Psoas muscle (tissue), 8 donors: ENCODE results near the gene IGSF21. TPM values are rescaled to one million over a fixed set of nuclear protein-coding genes. Genes with fewer than 3 reads are reported as not detected.
"Not testable (repeated sequence)": the region's sequence is repeated elsewhere in the genome, so short reads cannot be mapped to it uniquely, and the experiment has no call there.

ENCODE experiments used
- ATAC-seq, 4 donors: fragments of 200-7000 bp; cut with Tn5 transposase; one replicate each; pipeline ENCODE4 v1.9.1; 2020; ENCODE audit warnings: moderate library complexity in 3 of 4, mild to moderate bottlenecking in 2 of 4
- DNase-seq, 2 donors: peaks; one replicate each; pipeline ENCODE4 v3.0.0-alpha.2; 2020
- H3K27ac ChIP-seq: fragments of 200-600 bp; one replicate; pipeline ENCODE4 v1.8.0; 2022
- H3K27me3 ChIP-seq, 3 donors: fragments of 200-600 bp in 1 of 3; one replicate each; pipeline versions ENCODE4 v1.6.1 to v1.8.0; 2013 to 2022; ENCODE audit warnings: low read length in 2 of 3, mild to moderate bottlenecking in 2 of 3, moderate library complexity in 1 of 3; ENCODE audit not compliant: insufficient read depth in 3 of 3
- H3K36me3 ChIP-seq, 2 donors: fragments of 200-600 bp in 1 of 2; one replicate each; pipeline versions ENCODE4 v1.6.1 to v1.8.0; 2013 to 2022; ENCODE audit warnings: low read depth in 1 of 2, mild to moderate bottlenecking in 1 of 2, moderate library complexity in 1 of 2; ENCODE audit not compliant: insufficient read depth in 1 of 2
- H3K4me1 ChIP-seq: fragments of 200-600 bp; one replicate; pipeline ENCODE4 v1.8.0; 2022
- H3K4me3 ChIP-seq: fragments of 200-600 bp; one replicate; pipeline ENCODE4 v1.8.0; 2022; ENCODE audit warnings: mild to moderate bottlenecking
- H3K9me3 ChIP-seq: fragments of 200-600 bp; one replicate; pipeline ENCODE4 v1.8.0; 2022
- WGBS, 3 donors: extraction: QIAGEN DNeasy Blood & Tissue Kit; methylation state at CpG; one replicate each; pipeline versions ENCODE4 v1.1.6 to v1.1.7; 2013; 5-methylcytosine and 5-hydroxymethylcytosine counted together
- intact Hi-C, 2 donors: fragments of 100-400 bp; cut with DNase I; formaldehyde crosslinking; loops; one replicate each; pipeline versions ENCODE4 v1.11.0 to v1.14.2; 2022
- polyA plus RNA-seq, 3 donors: library from polyadenylated mRNA; stranded (reverse); fragments of 200-250 nt; gene quantifications; one replicate each; pipeline ENCODE4 v1.2.3, GENCODE V29; 2013
- total RNA-seq, 4 donors: library from RNA; stranded (reverse); fragmentation: NEBNext Ultra II Directional in 2 of 4; extraction: Animal tissue kit (Norgen Biotek cat#: 25700) in 2 of 4; gene quantifications; one replicate each; pipeline versions ENCODE4 v1.2.1 to v1.2.4, GENCODE V29; 2021 to 2023
- TF ChIP-seq, protein P1 (sequence below): fragments of 200-600 bp; IDR thresholded peaks from one replicate; pipeline ENCODE4 v1.8.0; 2022; ENCODE audit warnings: antibody characterized with exemption
- donor health status: healthy with polysubstance abuse.
- donor health status: DM: no; HTN: no; CAD: no; lungs with moderate emphysema.
- donor health status: Bipolar disorder and iron deficiency.
- donor health status: healthy.
- donor health status: DM: yes; HTN: yes; CAD: no.
- donor health status: DM: no; HTN: no; CAD: no.
- donor health status: DM: no; HTN: no; CAD: no.
- donor health status: DM: yes; HTN: yes; CAD: no.

The IGSF21 gene
- total and polyA plus RNA-seq, 7 donors, result 0.10 to 0.88 (median 0.42) TPM

DNA sequence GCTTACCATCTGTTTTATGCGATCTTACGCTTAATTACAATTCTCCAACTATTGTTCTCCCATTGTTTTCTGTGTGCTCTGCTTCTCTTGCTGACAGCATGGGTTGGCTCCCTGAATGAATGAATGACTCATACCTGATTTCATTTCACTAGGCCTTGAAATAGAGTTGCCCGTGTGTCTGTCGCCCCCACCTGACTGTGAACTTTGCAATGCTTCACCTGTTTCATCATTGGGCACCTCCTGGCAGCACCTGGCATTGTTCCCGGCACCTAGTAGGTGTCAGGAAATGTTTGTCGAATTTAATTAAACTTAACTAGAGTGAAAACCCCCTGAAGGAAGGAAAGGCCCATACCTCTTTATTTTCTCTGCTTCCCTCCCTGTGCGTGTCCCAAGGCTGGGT lies 252.7 kb downstream of the IGSF21 start:
- Histone ChIP-seq H3K27ac (no peak overlapping the region), H3K9me3 (no peaks in the 10 kb centered on the region), H3K4me3 (no peak overlapping the region), H3K27me3 (peaks cover 0 to 35% (median 8%) of the 10 kb centered on the region in 3 donors), H3K36me3 (no peaks in the 10 kb centered on the region), H3K4me1 (no peaks in the 10 kb centered on the region)
- intact Hi-C loops, result no loop called here
- TF ChIP-seq, protein P1, sequence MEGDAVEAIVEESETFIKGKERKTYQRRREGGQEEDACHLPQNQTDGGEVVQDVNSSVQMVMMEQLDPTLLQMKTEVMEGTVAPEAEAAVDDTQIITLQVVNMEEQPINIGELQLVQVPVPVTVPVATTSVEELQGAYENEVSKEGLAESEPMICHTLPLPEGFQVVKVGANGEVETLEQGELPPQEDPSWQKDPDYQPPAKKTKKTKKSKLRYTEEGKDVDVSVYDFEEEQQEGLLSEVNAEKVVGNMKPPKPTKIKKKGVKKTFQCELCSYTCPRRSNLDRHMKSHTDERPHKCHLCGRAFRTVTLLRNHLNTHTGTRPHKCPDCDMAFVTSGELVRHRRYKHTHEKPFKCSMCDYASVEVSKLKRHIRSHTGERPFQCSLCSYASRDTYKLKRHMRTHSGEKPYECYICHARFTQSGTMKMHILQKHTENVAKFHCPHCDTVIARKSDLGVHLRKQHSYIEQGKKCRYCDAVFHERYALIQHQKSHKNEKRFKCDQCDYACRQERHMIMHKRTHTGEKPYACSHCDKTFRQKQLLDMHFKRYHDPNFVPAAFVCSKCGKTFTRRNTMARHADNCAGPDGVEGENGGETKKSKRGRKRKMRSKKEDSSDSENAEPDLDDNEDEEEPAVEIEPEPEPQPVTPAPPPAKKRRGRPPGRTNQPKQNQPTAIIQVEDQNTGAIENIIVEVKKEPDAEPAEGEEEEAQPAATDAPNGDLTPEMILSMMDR, result no peak
- ATAC-seq, result no peak
- DNase-seq, result no peak
- WGBS, 3 donors, result 78 to 87% (median 81%) methylated on average over 7 of the region's 7 CpGs

- H3K4me1 ChIP-seq, result no peaks in the 10 kb centered on the region
- no peak overlapping the region for H3K27ac ChIP-seq
- WGBS, 3 donors, result 62 to 70% (median 63%) methylated on average over 9 of the region's 9 CpGs
- TF ChIP-seq, protein P1, result no peak
- H3K4me3 ChIP-seq, result no peak overlapping the region
- no peak for DNase-seq
- peaks cover 0 to 45% (median 8%) of the 10 kb centered on the region in 3 donors for H3K27me3 ChIP-seq
- ATAC-seq, result no peak
- intact Hi-C loops, result no loop called here
- no peaks in the 10 kb centered on the region for H3K36me3 ChIP-seq
- H3K9me3 ChIP-seq, result no peaks in the 10 kb centered on the region
These were observed 254.6 kb downstream of the IGSF21 start for GRCh38 chr1:18362150-18362549.

DNA sequence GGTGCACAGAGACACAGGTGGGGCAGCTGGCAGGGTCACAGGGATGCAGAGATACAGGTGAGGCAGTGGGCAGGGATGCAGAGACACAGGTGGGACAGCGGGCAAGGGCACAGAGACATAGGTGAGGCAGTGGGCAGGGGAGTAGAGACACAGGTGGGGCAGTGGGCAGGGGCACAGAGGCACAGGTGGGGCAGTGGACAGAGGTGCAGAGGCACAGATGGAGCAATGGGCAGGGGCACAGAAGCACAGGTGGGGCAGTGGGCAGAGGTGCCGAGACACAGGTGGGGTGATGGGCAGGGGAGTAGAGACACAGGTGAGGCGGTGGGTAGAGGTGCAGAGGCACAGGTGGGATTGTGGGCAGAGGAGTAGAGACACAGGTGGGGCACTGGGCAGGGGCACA lies 255.8 kb downstream of the IGSF21 start:
- H3K36me3 ChIP-seq, result no peaks in the 10 kb centered on the region
- TF ChIP-seq, protein P1, result no peak
- DNase-seq, result no peak
- H3K4me1 ChIP-seq, result no peaks in the 10 kb centered on the region
- intact Hi-C loops, result no loop called here
- 82 to 97% (median 88%) methylated on average over 3 of the region's 3 CpGs for WGBS, 3 donors
- H3K27ac ChIP-seq, result no peak overlapping the region
- no peak overlapping the region for H3K4me3 ChIP-seq
- peaks cover 0 to 45% (median 9%) of the 10 kb centered on the region in 3 donors for H3K27me3 ChIP-seq
- H3K9me3 ChIP-seq, result no peaks in the 10 kb centered on the region
- ATAC-seq, result no peak

DNA sequence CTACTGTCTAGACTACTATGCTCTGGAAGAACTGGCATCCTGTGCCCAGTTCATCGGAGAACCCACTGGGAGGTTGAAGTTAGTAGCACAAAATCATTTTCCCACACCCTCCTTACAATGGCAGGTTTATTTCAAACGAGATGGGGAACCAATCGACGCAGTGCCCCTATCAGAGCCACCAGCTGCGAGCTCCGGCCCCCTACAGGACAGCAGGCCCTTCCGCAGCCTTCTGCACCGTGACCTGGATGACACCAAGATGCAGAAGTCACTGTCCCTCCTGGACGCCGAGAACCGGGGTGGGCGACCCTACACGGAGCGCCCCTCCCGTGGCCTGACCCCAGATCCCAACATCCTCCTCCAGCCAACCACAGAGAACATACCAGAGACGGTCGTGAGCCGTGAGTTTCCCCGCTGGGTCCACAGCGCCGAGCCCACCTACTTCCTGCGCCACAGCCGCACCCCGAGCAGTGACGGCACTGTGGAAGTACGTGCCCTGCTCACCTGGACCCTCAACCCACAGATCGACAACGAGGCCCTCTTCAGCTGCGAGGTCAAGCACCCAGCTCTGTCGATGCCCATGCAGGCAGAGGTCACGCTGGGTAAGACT lies 257.6 kb downstream of the IGSF21 start:
- intact Hi-C loops, result no loop called here
- peaks cover 0 to 44% (median 11%) of the 10 kb centered on the region in 3 donors for H3K27me3 ChIP-seq

GRCh38 chr1:18372505-18372904 lies 264.9 kb downstream of the IGSF21 start:
- DNase-seq, H3K4me3 ChIP-seq, intact Hi-C loops, H3K4me1 ChIP-seq, H3K27ac ChIP-seq, H3K9me3 ChIP-seq, H3K36me3 ChIP-seq, ATAC-seq: not testable (repeated sequence)
- peaks cover 0 to 12% (median 0%) of the 10 kb centered on the region in 3 donors for H3K27me3 ChIP-seq

More for the DNA sequence above, 257.6 kb downstream of the IGSF21 start:
- Histone ChIP-seq H3K36me3 (no peaks in the 10 kb centered on the region), H3K9me3 (no peaks in the 10 kb centered on the region), H3K27ac (no peak overlapping the region), H3K4me1 (no peaks in the 10 kb centered on the region), H3K4me3 (no peak overlapping the region)
- TF ChIP-seq, protein P1, result no peak
- no peak for ATAC-seq
- 81 to 83% (median 82%) methylated on average over 31 of the region's 31 CpGs for WGBS, 3 donors
- no peak for DNase-seq
